ENCODE data around the gene SPDYE3.
A peak's percentile ranks its signal among the peaks of the same experiment; 100 is the strongest.
"Not testable (repeated sequence)": the region's sequence is repeated elsewhere in the genome, so short reads cannot be mapped to it uniquely, and the experiment has no call there.

Gene SPDYE3

DNA sequence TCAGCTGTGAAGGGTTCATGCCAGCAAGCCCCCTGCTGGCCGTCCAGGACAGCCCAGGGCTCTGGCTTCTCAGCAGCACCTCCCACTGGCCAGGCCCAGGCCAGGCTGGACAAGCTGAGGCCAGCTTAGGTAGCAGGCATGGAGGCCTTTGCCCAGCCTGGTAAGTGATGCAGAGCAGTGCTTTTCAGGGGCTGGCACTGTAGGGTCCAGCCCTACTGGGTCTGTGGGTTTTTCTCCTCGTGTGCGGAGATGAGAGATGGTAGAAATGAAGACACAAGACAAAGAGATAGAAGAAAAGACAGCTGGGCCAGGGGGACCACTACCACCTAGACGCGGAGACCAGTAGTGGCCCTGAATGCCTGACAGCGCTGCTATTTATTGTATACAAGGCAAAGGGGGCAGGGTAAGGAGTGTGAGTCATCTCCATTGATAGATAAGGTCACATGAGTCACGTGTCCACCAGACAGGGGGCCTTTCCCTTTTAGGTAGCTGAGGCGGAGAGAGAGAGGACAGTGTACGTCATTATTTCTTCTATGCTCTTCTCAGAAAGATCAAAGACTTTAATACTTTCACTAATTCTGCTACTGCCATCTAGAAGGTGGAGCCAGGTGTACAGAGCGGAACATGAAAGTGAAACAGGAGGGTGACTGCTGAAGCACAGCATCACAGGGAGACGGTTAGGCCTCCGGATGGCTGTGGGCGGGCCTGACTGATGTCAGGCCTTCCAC is 37.2 kb downstream of the SPDYE3 start:
- peaks cover 28% of the 10 kb centered on the region for H3K79me2 ChIP-seq (ENCODE audit: low read length)
- not testable (repeated sequence) for H3K27me3 ChIP-seq (ENCODE audit: low read depth, low read length); H4K20me1 ChIP-seq (ENCODE audit: insufficient read depth, low read length); H2AFZ ChIP-seq (ENCODE audit: low read depth, low read length); H3K9me3 ChIP-seq (ENCODE audit: insufficient read depth, low read length)
- peaks cover 32% of the 10 kb centered on the region for H3K36me3 ChIP-seq (replicated peaks; ENCODE audit: low read depth, low read length)
- peak overlapping the region; percentile 93 for H3K4me2 ChIP-seq (ENCODE audit: low read length)
- peak overlapping the region; percentile 66; the same call in 1 of the 2 replicates for H3K9ac ChIP-seq (ENCODE audit: low read length)
- H3K4me3 ChIP-seq (ENCODE audit: low read length): peak overlapping the region; percentile 75
- TF ChIP-seq, protein P1, sequence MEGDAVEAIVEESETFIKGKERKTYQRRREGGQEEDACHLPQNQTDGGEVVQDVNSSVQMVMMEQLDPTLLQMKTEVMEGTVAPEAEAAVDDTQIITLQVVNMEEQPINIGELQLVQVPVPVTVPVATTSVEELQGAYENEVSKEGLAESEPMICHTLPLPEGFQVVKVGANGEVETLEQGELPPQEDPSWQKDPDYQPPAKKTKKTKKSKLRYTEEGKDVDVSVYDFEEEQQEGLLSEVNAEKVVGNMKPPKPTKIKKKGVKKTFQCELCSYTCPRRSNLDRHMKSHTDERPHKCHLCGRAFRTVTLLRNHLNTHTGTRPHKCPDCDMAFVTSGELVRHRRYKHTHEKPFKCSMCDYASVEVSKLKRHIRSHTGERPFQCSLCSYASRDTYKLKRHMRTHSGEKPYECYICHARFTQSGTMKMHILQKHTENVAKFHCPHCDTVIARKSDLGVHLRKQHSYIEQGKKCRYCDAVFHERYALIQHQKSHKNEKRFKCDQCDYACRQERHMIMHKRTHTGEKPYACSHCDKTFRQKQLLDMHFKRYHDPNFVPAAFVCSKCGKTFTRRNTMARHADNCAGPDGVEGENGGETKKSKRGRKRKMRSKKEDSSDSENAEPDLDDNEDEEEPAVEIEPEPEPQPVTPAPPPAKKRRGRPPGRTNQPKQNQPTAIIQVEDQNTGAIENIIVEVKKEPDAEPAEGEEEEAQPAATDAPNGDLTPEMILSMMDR (IDR thresholded peaks at IDR 0.05; ENCODE audit: low read depth, low read length): peak; percentile 54; the same call in 1 of the 2 replicates
- H3K4me1 ChIP-seq (ENCODE audit: low read length): peaks cover 17% of the 10 kb centered on the region
- peak overlapping the region; percentile 96 for H3K27ac ChIP-seq (ENCODE audit: low read length)

DNA sequence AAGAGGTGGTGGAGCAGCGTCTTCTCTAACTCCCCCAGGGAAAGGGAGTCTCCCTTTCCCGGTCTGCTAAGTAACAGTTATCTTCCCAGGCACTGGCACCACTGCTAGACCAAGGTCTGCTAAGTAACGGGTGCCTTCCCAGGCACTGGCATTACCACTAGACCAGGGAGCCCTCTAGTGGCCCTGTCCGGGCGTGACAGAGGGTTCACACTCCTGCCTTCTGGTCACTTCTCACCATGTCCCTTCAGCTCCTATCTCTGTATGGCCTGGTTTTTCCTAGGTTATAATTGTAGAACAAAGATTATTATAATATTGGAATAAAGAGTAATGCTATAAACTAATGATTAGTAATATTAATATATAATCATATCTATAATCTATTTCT is 37.8 kb downstream of the SPDYE3 start:
- peaks cover 17% of the 10 kb centered on the region for H3K4me1 ChIP-seq (ENCODE audit: low read length)
- H3K27ac ChIP-seq (ENCODE audit: low read length): peak overlapping the region; percentile 96
- H2AFZ ChIP-seq (ENCODE audit: low read depth, low read length); H3K9ac ChIP-seq (ENCODE audit: low read length); H4K20me1 ChIP-seq (ENCODE audit: insufficient read depth, low read length); H3K9me3 ChIP-seq (ENCODE audit: insufficient read depth, low read length); H3K27me3 ChIP-seq (ENCODE audit: low read depth, low read length); H3K4me3 ChIP-seq (ENCODE audit: low read length): not testable (repeated sequence)
- TF ChIP-seq, protein P1 (IDR thresholded peaks at IDR 0.05; ENCODE audit: low read depth, low read length): peak; percentile 8; the same call in 1 of the 2 replicates
- peaks cover 28% of the 10 kb centered on the region for H3K79me2 ChIP-seq (ENCODE audit: low read length)
- H3K4me2 ChIP-seq (ENCODE audit: low read length): peak overlapping the region; percentile 30; the same call in 1 of the 2 replicates
- peaks cover 35% of the 10 kb centered on the region for H3K36me3 ChIP-seq (replicated peaks; ENCODE audit: low read depth, low read length)

DNA sequence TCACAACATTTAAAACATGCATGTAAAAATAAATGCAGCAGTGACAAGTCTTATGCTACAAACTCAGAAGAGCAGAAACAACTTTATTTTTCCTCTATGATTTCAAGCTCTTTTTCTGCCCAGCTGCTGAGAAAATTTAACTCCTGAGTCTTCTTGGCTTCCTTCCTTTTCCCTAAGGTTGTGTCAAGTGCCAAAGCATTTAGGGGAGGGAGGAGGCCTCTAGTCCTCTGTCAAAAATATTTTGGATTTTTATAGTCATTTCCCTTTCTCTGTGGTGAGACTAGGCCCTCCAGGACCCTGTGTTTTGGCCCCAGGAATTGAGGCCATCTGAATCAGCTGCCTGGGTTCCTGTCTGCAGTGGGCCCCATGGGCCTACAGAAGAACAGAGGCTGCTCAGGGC is 39.4 kb downstream of the SPDYE3 start:
- no peak overlapping the region for H3K9ac ChIP-seq (ENCODE audit: low read length)
- TF ChIP-seq EZH2phosphoT487 (IDR thresholded peaks at IDR 0.05; ENCODE audit: low read depth): no peak
- TF ChIP-seq, protein P1 (IDR thresholded peaks at IDR 0.05; ENCODE audit: low read depth, low read length): no peak
- peaks cover 20% of the 10 kb centered on the region for H3K79me2 ChIP-seq (ENCODE audit: low read length)
- H3K27me3 ChIP-seq (ENCODE audit: low read depth, low read length): no peaks in the 10 kb centered on the region
- H4K20me1 ChIP-seq (ENCODE audit: insufficient read depth, low read length): peaks cover 3% of the 10 kb centered on the region; the same call in 1 of the 2 replicates
- H3K4me2 ChIP-seq (ENCODE audit: low read length): no peak overlapping the region
- H2AFZ ChIP-seq (ENCODE audit: low read depth, low read length): no peak overlapping the region
- H3K4me3 ChIP-seq (ENCODE audit: low read length): no peak overlapping the region
- peaks cover 17% of the 10 kb centered on the region for H3K4me1 ChIP-seq (ENCODE audit: low read length)
- H3K27ac ChIP-seq (ENCODE audit: low read length): no peak overlapping the region
- H3K9me3 ChIP-seq (ENCODE audit: insufficient read depth, low read length): no peaks in the 10 kb centered on the region
- peaks cover 44% of the 10 kb centered on the region for H3K36me3 ChIP-seq (replicated peaks; ENCODE audit: low read depth, low read length)

DNA sequence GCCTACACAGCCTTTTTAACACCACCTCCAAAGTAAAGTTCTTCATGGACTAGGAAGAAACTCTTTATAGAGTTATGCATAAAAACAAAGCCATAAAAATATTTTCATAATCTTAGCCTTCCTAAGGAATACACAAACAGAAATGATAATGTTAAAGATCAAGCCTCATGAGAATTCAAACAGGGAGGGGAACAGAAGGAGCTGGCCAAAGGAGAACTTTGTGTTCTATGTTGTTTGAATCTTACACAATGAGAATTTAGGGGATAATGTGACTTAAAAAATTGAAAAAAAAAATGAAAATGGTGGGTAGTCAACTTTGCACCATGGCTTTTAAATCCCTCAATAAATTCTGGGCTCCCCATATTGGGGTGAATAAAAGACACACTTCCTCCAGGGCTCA is 41.3 kb downstream of the SPDYE3 start:
- Histone ChIP-seq H3K27ac (ENCODE audit: low read length) (no peak overlapping the region), H3K79me2 (ENCODE audit: low read length) (peaks cover 9% of the 10 kb centered on the region), H3K4me1 (ENCODE audit: low read length) (peaks cover 13% of the 10 kb centered on the region), H3K36me3 (replicated peaks; ENCODE audit: low read depth, low read length) (peaks cover 45% of the 10 kb centered on the region), H2AFZ (ENCODE audit: low read depth, low read length) (no peak overlapping the region), H3K4me3 (ENCODE audit: low read length) (no peak overlapping the region), H4K20me1 (ENCODE audit: insufficient read depth, low read length) (no peaks in the 10 kb centered on the region; the same call in 1 of the 2 replicates), H3K9me3 (ENCODE audit: insufficient read depth, low read length) (no peaks in the 10 kb centered on the region), H3K4me2 (ENCODE audit: low read length) (no peak overlapping the region), H3K9ac (ENCODE audit: low read length) (no peak overlapping the region), H3K27me3 (ENCODE audit: low read depth, low read length) (no peaks in the 10 kb centered on the region)
- no peak for TF ChIP-seq EZH2phosphoT487 (IDR thresholded peaks at IDR 0.05; ENCODE audit: low read depth)
- TF ChIP-seq, protein P1 (IDR thresholded peaks at IDR 0.05; ENCODE audit: low read depth, low read length): no peak

All from OCI-LY3 (cell line).